H9 (cell line): Measurements from ENCODE around the gene ZBTB20. TPM values are rescaled to one million over a fixed set of nuclear protein-coding genes. Genes with fewer than 3 reads are reported as not detected.

Experiments used
- DNase-seq: peaks from one replicate; pipeline ENCODE4 v3.0.0-alpha.2; 2017
- H2AFZ ChIP-seq: one replicate; pipeline ENCODE4 v1.6.1; 2013; ENCODE audit warnings: mild to moderate bottlenecking, low read length, control low read depth, moderate library complexity
- H2AK5ac ChIP-seq: 2 replicates; pipeline ENCODE4 v1.6.1; 2013; ENCODE audit warnings: low read length, control low read depth, mixed read lengths; ENCODE audit not compliant: insufficient read length
- H2BK120ac ChIP-seq: one replicate; pipeline ENCODE4 v1.6.1; 2013; ENCODE audit warnings: low read depth, mild to moderate bottlenecking, low read length, control low read depth, inconsistent platforms; ENCODE audit not compliant: poor library complexity, severe bottlenecking
- H2BK12ac ChIP-seq: 2 replicates; pipeline ENCODE4 v1.6.1; 2013; ENCODE audit warnings: low read length, control low read depth, mixed read lengths, low read depth; ENCODE audit not compliant: insufficient read length
- H2BK15ac ChIP-seq: 2 replicates; pipeline ENCODE4 v1.6.1; 2013; ENCODE audit warnings: low read depth, low read length, control low read depth
- H2BK20ac ChIP-seq: one replicate; pipeline ENCODE4 v1.6.1; 2013; ENCODE audit warnings: low read depth, mild to moderate bottlenecking, low read length, control low read depth, inconsistent platforms; ENCODE audit not compliant: poor library complexity, severe bottlenecking
- H2BK5ac ChIP-seq: 2 replicates; pipeline ENCODE4 v1.6.1; 2013; ENCODE audit warnings: low read length, control low read depth, mixed read lengths; ENCODE audit not compliant: insufficient read length
- H3K14ac ChIP-seq: 2 replicates; pipeline ENCODE4 v1.6.1; 2013; ENCODE audit warnings: low read length, control low read depth; ENCODE audit not compliant: insufficient read depth
- H3K18ac ChIP-seq: 2 replicates; pipeline ENCODE4 v1.6.1; 2013; ENCODE audit warnings: low read depth, mild to moderate bottlenecking, mixed read lengths, low read length, control low read depth; ENCODE audit not compliant: insufficient read length
- H3K23ac ChIP-seq: 2 replicates; pipeline ENCODE4 v1.6.1; 2013; ENCODE audit warnings: low read length, control low read depth, mixed read lengths, low read depth; ENCODE audit not compliant: insufficient read length
- H3K23me2 ChIP-seq: 2 replicates; pipeline ENCODE4 v1.6.1; 2013; ENCODE audit warnings: low read depth, mild to moderate bottlenecking, mixed read lengths, low read length, control low read depth; ENCODE audit not compliant: insufficient read length, poor library complexity, severe bottlenecking
- H3K27ac ChIP-seq: 2 replicates; pipeline ENCODE4 v1.5.1; 2013; ENCODE audit warnings: low read length, control low read depth, mixed read lengths, low read depth; ENCODE audit not compliant: insufficient read length
- H3K27me3 ChIP-seq: 2 replicates; pipeline ENCODE4 v1.6.1; 2013; ENCODE audit warnings: low read length, control low read depth, inconsistent platforms; ENCODE audit not compliant: insufficient read depth
- H3K4ac ChIP-seq: 2 replicates; pipeline ENCODE4 v1.6.1; 2013; ENCODE audit warnings: low read depth, mild to moderate bottlenecking, control low read depth, inconsistent platforms, low read length, moderate library complexity
- H3K4me1 ChIP-seq: 2 replicates; pipeline ENCODE4 v1.6.1; 2013; ENCODE audit warnings: low read length, control low read depth, inconsistent platforms; ENCODE audit not compliant: insufficient read depth
- H3K4me2 ChIP-seq: 2 replicates; pipeline ENCODE4 v1.6.1; 2013; ENCODE audit warnings: low read length, control low read depth, mixed read lengths; ENCODE audit not compliant: insufficient read length, insufficient read depth
- H3K56ac ChIP-seq: 2 replicates; pipeline ENCODE4 v1.6.1; 2013; ENCODE audit warnings: low read depth, mild to moderate bottlenecking, mixed read lengths, low read length, control low read depth; ENCODE audit not compliant: insufficient read length
- H3K79me1 ChIP-seq: 2 replicates; pipeline ENCODE4 v1.6.1; 2013; ENCODE audit warnings: low read depth, mild to moderate bottlenecking, moderate library complexity, low read length, control low read depth, inconsistent platforms; ENCODE audit not compliant: insufficient read depth, poor library complexity, severe bottlenecking
- H3K79me2 ChIP-seq: 2 replicates; pipeline ENCODE4 v1.6.1; 2013; ENCODE audit warnings: low read length, control low read depth, inconsistent platforms; ENCODE audit not compliant: insufficient read depth
- H3K9ac ChIP-seq: 2 replicates; pipeline ENCODE4 v1.6.1; 2013; ENCODE audit warnings: low read length, control low read depth, mixed read lengths; ENCODE audit not compliant: insufficient read length; ENCODE audit errors: extremely low read depth
- H3K9me3 ChIP-seq: one replicate; pipeline ENCODE4 v1.6.1; 2013; ENCODE audit warnings: low read depth, low read length, inconsistent platforms; ENCODE audit not compliant: control insufficient read depth
- H3T11ph ChIP-seq: one replicate; pipeline ENCODE4 v1.6.1; 2013; ENCODE audit warnings: mild to moderate bottlenecking, low read length, control low read depth, inconsistent platforms
- H4K20me1 ChIP-seq: one replicate; pipeline ENCODE4 v1.6.1; 2013; ENCODE audit not compliant: control insufficient read depth, insufficient read length, insufficient read depth
- H4K5ac ChIP-seq: 2 replicates; pipeline ENCODE4 v1.6.1; 2013; ENCODE audit warnings: low read depth, mild to moderate bottlenecking, mixed read lengths, low read length, control low read depth; ENCODE audit not compliant: insufficient read length
- H4K8ac ChIP-seq: replicated peaks from 2 replicates; pipeline ENCODE4 v1.6.1; 2013; ENCODE audit warnings: low read length, control low read depth, mixed read lengths, low read depth; ENCODE audit not compliant: insufficient read length
- H4K91ac ChIP-seq: 2 replicates; pipeline ENCODE4 v1.6.1; 2013; ENCODE audit warnings: low read depth, mild to moderate bottlenecking, moderate library complexity, mixed read lengths, low read length, control low read depth; ENCODE audit not compliant: insufficient read length
- H3K27ac Mint-ChIP-seq, 3 experiments: 2 replicates in 2 of 3; 3 replicates in 1 of 3; pipeline ENCODE4 v1.8.0; 2020 to 2021; ENCODE audit warnings: mixed read lengths in 3 of 3, mild to moderate bottlenecking in 1 of 3, moderate library complexity in 1 of 3
- H3K27me3 Mint-ChIP-seq: 2 replicates; pipeline ENCODE4 v1.8.0; 2021; ENCODE audit warnings: low read depth, mild to moderate bottlenecking, moderate library complexity, mixed read lengths
- H3K36me3 Mint-ChIP-seq, 3 experiments: 2 replicates in 2 of 3; 3 replicates in 1 of 3; pipeline ENCODE4 v1.8.0; 2020 to 2021; ENCODE audit warnings: low read depth in 3 of 3, mixed read lengths in 3 of 3; ENCODE audit not compliant: insufficient read depth in 1 of 3
- H3K4me1 Mint-ChIP-seq, 2 experiments: 2 replicates each; pipeline ENCODE4 v1.8.0; 2020; ENCODE audit warnings: mixed read lengths in 2 of 2
- H3K4me3 Mint-ChIP-seq, 2 experiments: 2 replicates in 1 of 2; 3 replicates in 1 of 2; pipeline ENCODE4 v1.8.0; 2020 to 2021; ENCODE audit warnings: mild to moderate bottlenecking in 2 of 2, mixed read lengths in 2 of 2, moderate library complexity in 1 of 2
- H3K9me3 Mint-ChIP-seq, 2 experiments: 2 replicates in 1 of 2; 3 replicates in 1 of 2; pipeline ENCODE4 v1.8.0; 2020; ENCODE audit warnings: mild to moderate bottlenecking in 2 of 2, mixed read lengths in 2 of 2, moderate library complexity in 1 of 2
- WGBS: extraction: QIAGEN DNeasy Blood & Tissue Kit; methylation state at CpG from one replicate; pipeline ENCODE4 v1.1.7; 2013; ENCODE audit warnings: missing lambda C conversion rate, low lambda C conversion rate, mixed read lengths; ENCODE audit not compliant: insufficient read length; ENCODE audit errors: extremely low coverage; 5-methylcytosine and 5-hydroxymethylcytosine counted together
- total RNA-seq: library from RNA; stranded (reverse); gene quantifications from 2 replicates; pipeline ENCODE4 v1.2.1, GENCODE V29; 2021
- TF ChIP-seq, protein P1 (sequence below): fragments of 200-600 bp; sonication (generic); conservative IDR thresholded peaks from 3 replicates; pipeline ENCODE4 v1.8.0; 2021; ENCODE audit warnings: antibody characterized with exemption, mild to moderate bottlenecking

The ZBTB20 gene
- total RNA-seq, 1 experiment from 2014 or later = 0.70 TPM

DNA sequence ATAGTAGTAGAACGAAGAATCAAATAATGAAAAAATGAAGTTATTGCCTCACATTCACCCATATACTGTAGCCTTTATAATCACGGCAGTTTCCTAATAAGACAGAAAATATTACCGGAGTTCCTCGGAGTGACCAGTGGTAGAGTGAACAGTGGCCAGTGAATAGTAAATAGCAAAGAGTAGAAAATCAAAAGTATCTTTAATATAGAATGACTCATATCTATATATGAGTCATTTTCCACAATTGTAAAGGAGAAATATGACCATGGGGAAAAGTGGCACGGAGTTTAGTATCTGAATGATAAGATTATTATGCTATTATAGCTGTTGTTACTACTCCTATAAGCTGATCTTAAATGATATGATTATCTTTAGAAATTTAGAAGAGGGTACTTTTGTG, 38.5 kb downstream of the ZBTB20 start:
- H3K14ac ChIP-seq = no peak overlapping the region
- no peaks in the 10 kb centered on the region for H3K9me3 ChIP-seq
- H3K79me1 ChIP-seq = no peaks in the 10 kb centered on the region
- H3K23me2 ChIP-seq = no peaks in the 10 kb centered on the region
- no peak overlapping the region for H3K4me2 ChIP-seq
- no peaks in the 10 kb centered on the region for H3K79me2 ChIP-seq
- no peak for DNase-seq
- H2BK120ac ChIP-seq = no peak overlapping the region
- H4K20me1 ChIP-seq = no peaks in the 10 kb centered on the region
- no peak overlapping the region for H4K8ac ChIP-seq
- H3K27ac ChIP-seq = no peak overlapping the region
- no peak overlapping the region for H3K18ac ChIP-seq
- H2AK5ac ChIP-seq = no peak overlapping the region
- H3K4me1 ChIP-seq = no peaks in the 10 kb centered on the region; the same call in 1 of the 2 replicates
- TF ChIP-seq, protein P1, sequence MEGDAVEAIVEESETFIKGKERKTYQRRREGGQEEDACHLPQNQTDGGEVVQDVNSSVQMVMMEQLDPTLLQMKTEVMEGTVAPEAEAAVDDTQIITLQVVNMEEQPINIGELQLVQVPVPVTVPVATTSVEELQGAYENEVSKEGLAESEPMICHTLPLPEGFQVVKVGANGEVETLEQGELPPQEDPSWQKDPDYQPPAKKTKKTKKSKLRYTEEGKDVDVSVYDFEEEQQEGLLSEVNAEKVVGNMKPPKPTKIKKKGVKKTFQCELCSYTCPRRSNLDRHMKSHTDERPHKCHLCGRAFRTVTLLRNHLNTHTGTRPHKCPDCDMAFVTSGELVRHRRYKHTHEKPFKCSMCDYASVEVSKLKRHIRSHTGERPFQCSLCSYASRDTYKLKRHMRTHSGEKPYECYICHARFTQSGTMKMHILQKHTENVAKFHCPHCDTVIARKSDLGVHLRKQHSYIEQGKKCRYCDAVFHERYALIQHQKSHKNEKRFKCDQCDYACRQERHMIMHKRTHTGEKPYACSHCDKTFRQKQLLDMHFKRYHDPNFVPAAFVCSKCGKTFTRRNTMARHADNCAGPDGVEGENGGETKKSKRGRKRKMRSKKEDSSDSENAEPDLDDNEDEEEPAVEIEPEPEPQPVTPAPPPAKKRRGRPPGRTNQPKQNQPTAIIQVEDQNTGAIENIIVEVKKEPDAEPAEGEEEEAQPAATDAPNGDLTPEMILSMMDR = no peak
- Mint-ChIP-seq H3K9me3 (peaks cover 2 to 7% of the 10 kb centered on the region in 2 experiments; a peak in 2 of 5 replicates), H3K36me3 (peaks cover 0 to 14% (median 4%) of the 10 kb centered on the region in 3 experiments; a peak in 3 of 7 replicates), H3K27me3 (no peaks in the 10 kb centered on the region), H3K4me3 (no peak overlapping the region), H3K4me1 (no peaks in the 10 kb centered on the region), H3K27ac (no peak overlapping the region)
- H3K23ac ChIP-seq = no peak overlapping the region
- H4K5ac ChIP-seq = no peak overlapping the region
- no peak overlapping the region for H2BK5ac ChIP-seq
- no peak overlapping the region for H2BK20ac ChIP-seq
- no peak overlapping the region for H3T11ph ChIP-seq
- no CpG with 5 or more reads among the region's 5 CpGs for WGBS
- no peak overlapping the region for H3K9ac ChIP-seq
- H2BK15ac ChIP-seq = no peak overlapping the region
- H3K27me3 ChIP-seq = no peaks in the 10 kb centered on the region
- no peak overlapping the region for H3K4ac ChIP-seq
- no peak overlapping the region for H2BK12ac ChIP-seq
- no peak overlapping the region for H2AFZ ChIP-seq
- no peak overlapping the region for H4K91ac ChIP-seq
- no peak overlapping the region for H3K56ac ChIP-seq
